Activated CD8-positive, alpha-beta memory T cell treated with anti-CD3 and anti-CD28 coated beads for 48 hours (primary cell): ENCODE measurements around the gene HBG2.
"Not testable (repeated sequence)": the region's sequence is repeated elsewhere in the genome, so short reads cannot be mapped to it uniquely, and the experiment has no call there.

Experiments used
- DNase-seq, 3 experiments: peaks; one replicate each; pipeline ENCODE4 v3.0.0-alpha.2; 2020; ENCODE audit warnings: low read depth in 2 of 3, low spot score in 2 of 3

Gene HBG2

DNA sequence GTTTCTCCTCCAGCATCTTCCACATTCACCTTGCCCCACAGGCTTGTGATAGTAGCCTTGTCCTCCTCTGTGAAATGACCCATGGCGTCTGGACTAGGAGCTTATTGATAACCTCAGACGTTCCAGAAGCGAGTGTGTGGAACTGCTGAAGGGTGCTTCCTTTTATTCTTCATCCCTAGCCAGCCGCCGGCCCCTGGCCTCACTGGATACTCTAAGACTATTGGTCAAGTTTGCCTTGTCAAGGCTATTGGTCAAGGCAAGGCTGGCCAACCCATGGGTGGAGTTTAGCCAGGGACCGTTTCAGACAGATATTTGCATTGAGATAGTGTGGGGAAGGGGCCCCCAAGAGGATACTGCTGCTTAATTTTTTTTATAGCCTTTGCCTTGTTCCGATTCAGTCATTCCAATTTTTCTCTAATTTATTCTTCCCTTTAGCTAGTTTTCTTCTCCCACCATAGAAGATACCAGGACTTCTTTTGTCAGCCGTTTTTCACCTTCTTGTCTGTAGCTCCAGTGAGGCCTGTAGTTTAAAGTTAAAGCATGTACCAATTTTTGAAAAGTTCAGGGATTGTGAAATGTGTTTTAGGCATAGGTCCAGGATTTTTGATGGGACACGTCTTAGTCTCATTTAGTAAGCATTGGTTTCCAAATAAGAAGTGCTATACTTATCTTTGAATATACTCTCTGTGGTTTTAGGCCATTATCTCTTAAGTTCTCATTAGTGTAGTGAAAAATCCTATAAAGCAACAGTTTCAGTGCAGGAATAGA, at the start of gene HBG2:
TSS of gene HBG2 (minus strand) at position 136 of the 768 bp plus-strand sequence. CDS start at position 83, 53 bp downstream.
- DNase-seq: not testable (repeated sequence)

DNA sequence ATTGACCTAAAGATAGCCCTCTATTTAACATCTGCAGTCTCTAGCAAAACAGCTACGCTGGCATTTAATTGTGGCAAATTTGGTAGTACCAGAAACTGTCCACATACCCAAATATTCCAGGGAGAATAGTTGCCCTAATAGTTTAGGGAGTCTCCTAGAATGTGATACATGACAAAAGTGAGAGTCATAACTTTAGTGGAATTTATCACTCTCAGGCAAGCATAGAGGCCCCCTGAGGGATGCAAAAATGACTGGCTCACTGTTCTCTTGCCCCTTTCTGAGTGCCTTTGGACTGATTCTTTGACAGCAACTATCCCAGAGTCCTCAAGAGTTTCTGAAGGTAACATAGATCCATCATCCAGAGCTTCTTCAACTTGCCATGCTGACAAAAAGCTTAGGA, 49.5 kb upstream of the HBG2 start:
- DNase-seq: no peak

DNA sequence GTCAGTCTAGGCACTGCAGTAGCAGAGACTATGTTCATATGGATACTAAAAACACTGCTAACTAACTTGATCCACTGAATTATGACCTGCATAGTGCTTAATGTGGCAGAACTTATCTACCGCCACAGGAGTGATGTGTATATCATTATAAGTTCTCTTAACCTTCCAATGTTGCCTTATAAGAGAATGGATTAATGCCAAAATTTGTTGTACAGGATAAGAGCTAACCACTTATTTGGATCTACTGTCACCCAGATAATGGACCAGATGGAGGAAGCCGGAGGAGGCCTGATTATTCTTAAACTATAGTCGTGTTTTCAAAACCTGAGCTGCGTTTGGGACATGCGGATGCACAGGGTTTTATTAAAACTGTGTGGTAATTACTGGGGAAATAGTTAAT, 49.0 kb upstream of the HBG2 start:
- no peak for DNase-seq

DNA sequence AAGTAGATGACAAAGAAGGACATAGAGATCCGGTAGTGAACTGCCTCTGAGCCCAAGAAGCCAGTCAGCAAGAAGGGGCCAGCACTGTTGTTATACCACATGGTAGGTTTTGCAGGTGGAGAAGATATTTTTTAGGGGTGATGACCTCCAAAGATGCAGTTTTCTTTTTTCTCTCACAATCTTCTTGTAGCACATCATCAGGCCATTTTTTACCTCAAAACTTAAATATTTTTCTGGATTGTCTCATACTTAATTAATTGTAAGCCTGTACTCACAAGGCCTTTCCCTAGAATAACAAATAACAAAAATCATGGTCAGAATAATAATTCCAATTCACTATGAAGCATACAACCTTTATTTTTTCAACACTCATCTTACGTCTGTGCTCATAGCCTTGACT, 47.3 kb upstream of the HBG2 start, which contains the start of gene OR51B4:
TSS of gene OR51B4 (minus strand) at position 101 of the 400 bp plus-strand sequence. CDS start at position 101, 0 bp downstream.
- DNase-seq: no peak

DNA sequence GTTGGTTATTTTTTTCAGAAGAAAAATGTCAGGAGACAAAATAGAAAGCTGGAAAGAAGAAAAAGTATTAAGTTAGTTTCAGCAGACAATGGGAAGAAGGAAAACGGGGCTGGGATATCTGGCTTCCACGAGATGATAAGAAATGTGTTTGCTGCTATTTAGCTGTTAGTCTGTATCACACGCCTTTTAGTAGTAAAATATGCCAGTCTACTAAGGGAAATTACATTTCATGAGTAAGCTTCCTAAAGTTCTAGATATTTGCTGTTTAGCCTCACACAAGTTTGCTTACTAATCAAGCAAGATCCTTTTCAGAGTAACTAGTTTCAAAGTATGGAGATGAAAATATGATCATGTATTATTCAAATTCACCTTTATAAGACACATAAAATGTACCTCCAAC, 45.7 kb upstream of the HBG2 start:
- no peak for DNase-seq

DNA sequence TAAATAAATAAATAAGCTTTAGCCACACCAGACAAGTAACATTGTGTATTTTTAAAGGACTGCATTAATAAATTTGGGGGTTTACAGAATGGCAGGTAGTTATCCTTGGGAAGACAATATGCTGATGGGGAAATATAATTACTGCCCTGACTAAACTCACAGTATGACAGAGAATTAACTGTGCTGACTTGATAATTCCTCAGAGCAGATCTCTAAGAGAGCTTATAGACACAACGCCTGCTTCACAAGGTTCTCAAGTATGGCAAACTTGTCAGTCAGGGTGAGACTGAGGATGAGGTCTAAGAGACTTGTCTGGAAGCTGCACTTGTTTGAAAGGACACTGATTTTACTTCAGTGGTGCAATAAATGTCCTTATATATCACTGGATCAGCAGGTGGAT, 43.9 kb upstream of the HBG2 start:
- DNase-seq: no peak

DNA sequence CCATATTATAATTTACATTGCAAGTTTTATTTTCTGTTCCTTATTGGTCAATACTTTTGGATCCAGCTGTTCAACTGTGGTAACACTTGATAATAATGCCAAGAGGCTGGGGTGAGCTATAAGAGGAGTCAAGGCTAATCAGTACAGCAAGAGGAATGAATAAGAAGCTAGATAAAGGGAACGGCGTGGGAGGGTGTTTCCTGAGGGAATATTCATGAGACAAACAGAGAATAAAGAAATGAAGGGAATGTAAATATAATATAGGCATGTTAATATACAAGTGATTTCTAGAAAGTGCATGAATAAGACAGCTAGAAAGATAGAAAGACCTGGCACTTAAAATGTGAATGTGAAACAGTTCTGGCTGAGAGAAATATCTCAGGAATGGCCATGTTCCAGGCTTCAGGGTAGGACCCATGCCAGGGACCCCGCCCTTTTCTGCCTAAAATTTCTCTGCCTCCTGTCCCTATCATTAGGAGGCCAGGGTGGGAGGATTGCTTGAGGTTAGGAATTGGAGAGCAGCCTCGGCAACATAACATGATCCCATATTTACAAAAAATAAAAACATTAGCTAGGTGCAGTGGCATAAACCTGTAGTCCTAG, 43.2 kb upstream of the HBG2 start:
- DNase-seq: no peak

DNA sequence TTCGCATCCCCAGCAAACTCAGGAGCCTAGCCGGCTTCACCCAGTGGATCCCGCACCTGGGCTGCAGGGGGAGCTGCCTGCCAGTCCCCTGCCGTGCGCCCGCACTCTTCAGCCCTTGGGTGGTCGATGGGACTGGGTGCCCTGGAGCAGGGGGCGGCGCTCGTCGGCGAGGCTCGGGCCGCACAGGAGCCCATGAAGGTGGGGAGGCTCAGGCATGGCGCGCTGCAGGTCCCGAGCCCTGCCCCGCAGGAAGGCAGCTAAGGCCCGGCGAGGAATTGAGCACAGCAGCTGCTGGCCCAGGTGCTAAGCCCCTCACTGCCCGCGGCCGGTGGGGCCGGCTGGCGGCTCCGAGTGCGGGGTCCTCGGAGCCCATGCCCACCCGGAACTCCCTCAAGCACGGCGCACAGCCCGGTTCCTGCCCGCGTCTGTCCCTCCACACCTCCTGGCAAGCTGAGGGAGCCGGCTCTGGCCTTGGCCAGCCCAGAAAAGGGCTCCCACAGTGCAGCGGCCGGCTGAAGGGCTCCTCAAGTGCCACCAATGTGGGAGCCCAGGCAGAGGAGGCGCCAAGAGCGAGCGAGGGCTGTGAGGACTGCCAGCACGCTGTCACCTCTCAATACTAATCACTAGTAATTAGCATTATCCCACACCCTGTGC, 39.9 kb upstream of the HBG2 start:
- DNase-seq: not testable (repeated sequence)

DNA sequence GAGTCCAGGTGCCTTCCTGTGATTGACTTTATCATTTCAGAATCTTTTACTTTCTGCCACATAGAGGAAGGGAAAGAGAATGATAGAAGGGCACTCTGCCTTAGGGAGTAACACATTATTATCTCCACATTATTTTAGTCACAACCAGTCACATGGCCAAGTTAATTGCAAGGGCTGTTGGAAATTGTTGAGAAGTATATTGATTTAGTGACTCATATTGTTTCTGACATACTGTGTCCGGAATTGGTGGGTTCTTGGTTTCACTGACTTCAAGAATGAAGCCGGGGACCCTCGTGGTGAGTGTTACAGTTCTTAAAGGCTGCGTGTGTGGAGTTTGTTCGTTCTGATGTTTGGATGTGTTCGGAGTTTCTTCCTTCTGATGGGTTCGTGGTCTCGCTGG, 38.4 kb upstream of the HBG2 start:
- no peak for DNase-seq

DNA sequence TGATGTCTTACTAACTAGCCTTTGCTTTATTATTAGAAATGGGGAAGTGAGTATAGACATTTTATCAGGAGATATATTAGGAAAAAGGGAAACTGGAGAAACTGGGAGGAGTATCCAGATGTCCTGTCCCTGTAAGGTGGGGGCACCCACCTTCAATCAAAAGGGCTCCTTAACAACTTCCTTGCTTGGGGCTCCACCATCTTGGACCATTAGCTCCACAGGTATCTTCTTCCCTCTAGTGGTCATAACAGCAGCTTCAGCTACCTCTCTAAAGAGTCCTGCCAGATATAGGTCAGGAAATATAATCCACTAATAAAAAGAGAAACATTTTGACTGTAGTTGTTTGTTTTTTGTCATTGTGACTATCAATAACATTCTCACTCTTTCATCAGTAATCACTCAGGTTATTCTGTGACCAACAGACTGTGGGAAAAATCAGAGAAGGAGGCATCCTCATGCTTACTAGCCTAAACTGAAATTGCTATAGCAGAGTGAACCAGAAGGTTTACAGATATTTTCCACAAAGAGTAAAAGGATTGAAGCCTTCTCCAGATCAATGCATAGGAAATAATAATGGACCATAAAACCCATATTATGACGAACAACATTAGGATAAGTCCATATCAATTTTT, 36.7 kb upstream of the HBG2 start:
- DNase-seq: no peak

DNA sequence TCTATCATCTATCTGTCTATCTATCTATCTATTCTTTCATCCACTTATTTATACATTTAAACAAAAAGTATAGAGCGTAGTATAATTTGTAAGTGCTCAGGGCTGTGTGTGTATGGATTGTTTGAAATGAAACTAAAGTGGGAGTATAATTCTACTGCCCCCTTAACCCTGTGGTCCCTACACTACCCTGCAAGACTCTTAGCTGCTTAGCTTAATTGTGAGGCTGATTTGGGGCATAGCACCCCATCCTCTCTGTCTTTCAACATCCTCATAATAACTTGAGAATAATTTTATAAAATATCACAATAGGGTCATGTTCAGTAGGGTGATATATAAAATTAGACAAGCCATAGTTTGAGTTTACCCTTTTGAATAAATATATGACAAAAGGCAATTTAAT, 35.5 kb upstream of the HBG2 start:
- no peak for DNase-seq

DNA sequence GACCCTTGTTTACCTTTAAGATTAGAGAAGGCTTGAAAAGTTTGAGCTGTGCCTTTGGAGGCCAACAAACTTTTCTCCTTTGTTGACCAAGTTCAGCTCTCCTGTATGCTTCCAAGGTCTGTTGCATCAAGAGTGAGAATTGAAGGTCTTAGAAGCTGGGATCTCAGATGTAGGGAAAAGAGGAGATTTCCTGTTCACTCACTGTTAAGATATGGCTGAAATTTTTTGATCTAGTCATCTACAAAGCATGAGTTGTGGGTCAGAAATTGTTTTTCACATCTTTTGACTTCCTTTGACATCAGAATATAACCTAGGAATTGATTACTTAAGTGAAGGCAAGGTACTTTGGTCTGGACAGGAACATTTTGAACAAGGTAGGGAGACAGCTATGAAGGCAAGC, 35.1 kb upstream of the HBG2 start:
- DNase-seq: no peak

DNA sequence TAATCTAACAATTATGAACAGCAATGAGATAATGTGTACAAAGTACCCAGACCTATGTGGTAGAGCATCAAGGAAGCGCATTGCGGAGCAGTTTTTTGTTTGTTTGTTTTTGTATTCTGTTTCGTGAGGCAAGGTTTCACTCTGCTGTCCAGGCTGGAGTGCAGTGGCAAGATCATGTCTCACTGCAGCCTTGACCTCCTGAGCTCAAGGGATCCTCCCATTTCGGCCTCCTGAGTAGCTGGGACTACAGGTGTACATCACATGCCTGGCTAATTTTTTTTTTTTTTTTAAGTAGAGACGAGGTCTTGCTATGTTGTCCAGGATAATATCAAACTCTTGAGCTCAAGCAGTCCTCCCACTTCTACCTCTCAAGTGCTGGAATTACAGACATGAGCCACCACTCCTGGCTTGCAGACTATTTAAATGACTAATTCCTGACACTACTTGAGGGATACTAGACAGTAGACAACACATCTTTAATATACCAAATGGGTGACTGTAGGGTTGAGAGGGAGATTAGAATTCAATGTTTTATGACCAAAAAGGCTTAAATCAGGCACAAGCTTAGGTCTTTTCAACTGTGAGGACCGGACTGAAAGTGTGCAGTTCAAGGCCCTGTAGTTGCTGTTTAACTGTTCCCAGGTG, 34.4 kb upstream of the HBG2 start:
- no peak for DNase-seq

DNA sequence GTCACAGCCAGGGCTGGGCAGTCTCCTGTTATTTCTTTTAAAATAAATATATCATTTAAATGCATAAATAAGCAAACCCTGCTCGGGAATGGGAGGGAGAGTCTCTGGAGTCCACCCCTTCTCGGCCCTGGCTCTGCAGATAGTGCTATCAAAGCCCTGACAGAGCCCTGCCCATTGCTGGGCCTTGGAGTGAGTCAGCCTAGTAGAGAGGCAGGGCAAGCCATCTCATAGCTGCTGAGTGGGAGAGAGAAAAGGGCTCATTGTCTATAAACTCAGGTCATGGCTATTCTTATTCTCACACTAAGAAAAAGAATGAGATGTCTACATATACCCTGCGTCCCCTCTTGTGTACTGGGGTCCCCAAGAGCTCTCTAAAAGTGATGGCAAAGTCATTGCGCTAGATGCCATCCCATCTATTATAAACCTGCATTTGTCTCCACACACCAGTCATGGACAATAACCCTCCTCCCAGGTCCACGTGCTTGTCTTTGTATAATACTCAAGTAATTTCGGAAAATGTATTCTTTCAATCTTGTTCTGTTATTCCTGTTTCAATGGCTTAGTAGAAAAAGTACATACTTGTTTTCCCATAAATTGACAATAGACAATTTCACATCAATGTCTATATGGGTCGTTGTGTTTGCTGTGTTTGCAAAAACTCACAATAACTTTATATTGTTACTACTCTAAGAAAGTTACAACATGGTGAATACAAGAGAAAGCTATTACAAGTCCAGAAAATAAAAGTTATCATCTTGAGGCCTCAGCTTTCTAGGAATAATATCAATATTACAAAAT, 33.7 kb upstream of the HBG2 start:
- DNase-seq: no peak

DNA sequence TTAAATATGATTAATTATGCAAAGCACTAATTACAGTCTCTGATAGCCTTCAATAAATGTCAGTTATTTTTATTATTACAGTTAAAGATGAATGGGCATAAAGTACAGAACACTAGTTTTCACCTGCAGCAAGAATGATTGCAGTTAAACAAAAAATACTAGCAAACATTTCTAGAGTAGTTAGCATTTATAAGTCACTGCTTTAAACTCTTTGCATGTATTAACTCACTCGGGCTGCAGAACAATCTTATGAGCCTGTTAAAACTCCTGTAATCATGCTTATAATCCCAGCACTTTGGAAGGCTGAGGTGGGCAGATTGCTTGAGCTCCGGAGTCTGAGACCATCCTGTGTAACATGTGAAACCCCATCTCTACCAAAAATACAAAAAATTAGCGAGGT, 32.3 kb upstream of the HBG2 start:
- DNase-seq: no peak

DNA sequence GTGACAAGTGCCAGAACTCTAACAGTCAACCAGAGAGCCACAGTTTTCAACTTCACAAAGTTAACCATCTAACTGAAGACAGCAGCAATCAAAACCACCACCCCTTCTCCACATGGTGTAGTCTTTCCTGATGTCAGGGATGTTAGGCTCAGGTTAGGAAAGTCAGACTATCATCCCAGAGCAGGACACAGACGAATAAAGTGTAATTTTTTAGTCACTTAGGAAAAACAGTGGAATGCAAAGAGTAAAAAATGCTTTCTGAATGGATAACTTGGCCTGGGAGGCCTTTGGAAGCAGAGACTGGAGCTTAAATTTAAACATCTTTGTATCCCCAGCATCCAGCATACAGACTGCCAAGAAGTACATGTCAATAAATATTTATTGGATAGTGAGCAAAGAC, 31.8 kb upstream of the HBG2 start:
- no peak for DNase-seq

DNA sequence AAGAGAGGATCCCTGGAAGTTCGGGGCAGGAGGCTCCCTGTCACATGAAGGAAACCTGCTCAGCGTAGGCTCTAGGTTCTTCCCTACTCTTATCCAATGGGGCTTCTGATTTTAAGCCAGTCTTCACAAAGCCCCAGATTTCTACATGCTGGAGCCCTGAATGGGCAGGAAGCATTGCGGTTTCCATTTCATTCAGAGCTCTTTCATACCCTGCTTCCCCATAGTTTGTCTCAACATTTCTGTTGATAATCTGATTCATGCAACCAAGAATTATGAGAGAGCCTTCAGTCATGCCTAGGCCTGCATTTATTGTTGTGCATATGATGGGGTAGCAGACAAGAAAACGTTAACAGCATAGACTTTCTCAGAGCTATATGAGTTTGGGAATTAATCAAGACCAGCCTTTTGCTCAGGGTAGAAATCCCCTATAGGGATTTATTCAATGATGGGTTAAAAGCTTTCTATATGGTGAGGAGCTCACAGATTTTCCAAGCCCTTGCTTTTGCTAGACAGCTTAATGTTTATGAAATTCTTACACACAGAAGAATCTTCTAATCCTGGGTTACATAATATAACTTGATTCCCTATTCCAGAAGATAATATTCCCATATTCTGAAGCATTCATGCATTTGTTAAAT, 31.2 kb upstream of the HBG2 start:
- DNase-seq: no peak

DNA sequence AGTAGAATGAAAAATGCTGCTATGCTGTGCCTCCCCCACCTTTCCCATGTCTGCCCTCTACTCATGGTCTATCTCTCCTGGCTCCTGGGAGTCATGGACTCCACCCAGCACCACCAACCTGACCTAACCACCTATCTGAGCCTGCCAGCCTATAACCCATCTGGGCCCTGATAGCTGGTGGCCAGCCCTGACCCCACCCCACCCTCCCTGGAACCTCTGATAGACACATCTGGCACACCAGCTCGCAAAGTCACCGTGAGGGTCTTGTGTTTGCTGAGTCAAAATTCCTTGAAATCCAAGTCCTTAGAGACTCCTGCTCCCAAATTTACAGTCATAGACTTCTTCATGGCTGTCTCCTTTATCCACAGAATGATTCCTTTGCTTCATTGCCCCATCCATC, 30.1 kb upstream of the HBG2 start:
- DNase-seq: no peak

DNA sequence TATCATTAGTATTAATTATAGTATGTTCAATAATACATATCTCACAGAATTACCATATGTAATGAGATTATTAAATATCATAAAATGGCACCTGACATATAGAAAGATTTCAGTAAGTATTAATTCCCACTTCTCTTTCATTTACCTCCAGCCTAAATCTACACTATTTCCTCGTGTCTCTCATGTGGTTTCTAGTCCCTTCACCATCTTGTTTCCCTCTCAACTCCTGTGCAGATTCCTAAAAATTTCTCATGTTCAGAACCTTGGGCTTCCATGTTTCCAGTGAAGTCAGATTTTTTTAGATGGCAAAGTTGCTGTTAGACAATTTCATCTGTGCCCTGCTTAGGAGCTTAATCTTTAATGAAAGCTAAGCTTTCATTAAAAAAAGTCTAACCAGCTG, 29.3 kb upstream of the HBG2 start:
- DNase-seq: no peak

DNA sequence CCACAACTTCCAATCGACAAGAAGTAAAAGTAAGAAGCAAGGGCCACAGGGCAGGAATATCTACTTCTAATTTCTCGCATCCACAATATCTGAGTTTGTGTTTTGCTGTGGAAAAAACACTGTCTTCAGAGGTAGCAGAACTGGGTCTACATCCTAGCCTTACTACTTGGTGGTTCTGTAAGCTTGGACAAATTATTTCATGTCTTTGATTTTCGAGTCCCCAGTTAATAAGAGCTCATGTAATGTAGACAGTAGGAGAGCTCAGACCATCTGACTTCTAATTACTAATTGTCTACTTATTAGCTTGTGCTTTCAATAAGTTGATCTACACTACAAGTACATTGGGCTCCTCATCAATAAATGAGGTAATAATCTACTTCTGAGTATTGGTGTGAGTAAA, 28.5 kb upstream of the HBG2 start:
- DNase-seq: no peak
